OCI-LY1 (cell line): ENCODE measurements around the gene FBL.
"Not testable (repeated sequence)": the region's sequence is repeated elsewhere in the genome, so short reads cannot be mapped to it uniquely, and the experiment has no call there.

Experiments
- H2AFZ ChIP-seq: fragments of 200-600 bp; sonication (generic), shearing (Covaris generic); 2 replicates; pipeline ENCODE4 v1.6.0; 2014; ENCODE audit warnings: antibody characterized with exemption, mild to moderate bottlenecking, low read length
- H3F3A ChIP-seq: fragments of 200-600 bp; sonication (generic), shearing (Covaris generic); 2 replicates; pipeline ENCODE4 v1.6.0; 2014; ENCODE audit warnings: mild to moderate bottlenecking, antibody characterized with exemption, low read length, moderate library complexity; ENCODE audit not compliant: insufficient read depth
- H3K27ac ChIP-seq: fragments of 200-600 bp; sonication (generic); 2 replicates; pipeline ENCODE4 v1.5.1; 2014; ENCODE audit warnings: low read length, mixed run types, mild to moderate bottlenecking, low read depth; ENCODE audit not compliant: poor library complexity, severe bottlenecking
- H3K27me3 ChIP-seq: fragments of 200-600 bp; sonication (generic); 2 replicates; pipeline ENCODE4 v1.6.0; 2014; ENCODE audit warnings: antibody characterized with exemption, mild to moderate bottlenecking, low read length, moderate library complexity; ENCODE audit not compliant: insufficient read depth
- H3K36me3 ChIP-seq: fragments of 200-600 bp; sonication (generic); 2 replicates; pipeline ENCODE4 v1.6.1; 2014; ENCODE audit warnings: mild to moderate bottlenecking, antibody characterized with exemption, low read length, moderate library complexity, mixed read lengths; ENCODE audit not compliant: insufficient read depth
- H3K4me1 ChIP-seq: fragments of 200-600 bp; sonication (generic); 2 replicates; pipeline ENCODE4 v1.5.1; 2014; ENCODE audit warnings: mild to moderate bottlenecking, low read length, moderate library complexity; ENCODE audit not compliant: insufficient read depth, severe bottlenecking
- H3K4me2 ChIP-seq: fragments of 200-600 bp; sonication (generic), shearing (Covaris generic); 2 replicates; pipeline ENCODE4 v1.6.1; 2014; ENCODE audit warnings: low read length
- H3K4me3 ChIP-seq: fragments of 200-600 bp; sonication (generic); 2 replicates; pipeline ENCODE4 v1.5.1; 2014; ENCODE audit warnings: low read length, low read depth, mild to moderate bottlenecking, mixed read lengths; ENCODE audit not compliant: poor library complexity, severe bottlenecking
- H3K79me2 ChIP-seq: fragments of 200-600 bp; shearing (Covaris generic); 2 replicates; pipeline ENCODE4 v1.6.1; 2016; ENCODE audit warnings: mixed run types, low read length, mixed read lengths; ENCODE audit not compliant: insufficient read depth
- H3K9ac ChIP-seq: fragments of 200-600 bp; sonication (generic), shearing (Covaris generic); 2 replicates; pipeline ENCODE4 v1.6.1; 2014; ENCODE audit warnings: mild to moderate bottlenecking, low read length, mixed read lengths
- H3K9me2 ChIP-seq: fragments of 200-600 bp; sonication (generic), shearing (Covaris generic); 2 replicates; pipeline ENCODE4 v1.6.1; 2014; ENCODE audit warnings: low read depth, mild to moderate bottlenecking, low read length, mixed read lengths
- H3K9me3 ChIP-seq: fragments of 200-600 bp; shearing (Covaris generic); 2 replicates; pipeline ENCODE4 v1.6.1; 2014; ENCODE audit warnings: low read length, mixed read lengths
- H4K20me1 ChIP-seq: fragments of 200-600 bp; sonication (generic), shearing (Covaris generic); 2 replicates; pipeline ENCODE4 v1.6.0; 2016; ENCODE audit warnings: mild to moderate bottlenecking, low read length; ENCODE audit not compliant: insufficient read depth
- CTCF ChIP-seq: fragments of 200-600 bp; sonication (generic), shearing (Covaris generic); IDR thresholded peaks from 2 replicates; pipeline ENCODE4 v1.5.1; 2017; ENCODE audit warnings: mild to moderate bottlenecking, antibody characterized with exemption, low read length, moderate library complexity, mixed read lengths
- EZH2 ChIP-seq: fragments of 200-600 bp; sonication (generic), shearing (Covaris generic); IDR thresholded peaks from 2 replicates; pipeline ENCODE4 v1.8.0; 2017; ENCODE audit warnings: borderline replicate concordance, mixed run types, mild to moderate bottlenecking, antibody characterized with exemption, low read length, moderate library complexity, mixed read lengths

FBL gene

GRCh38 chr19:39845933-39846677, at the start of gene FBL:
FBL (minus strand) TSS chr19:39846379; CDS start chr19:39846300, 79 bp downstream.
- TF ChIP-seq EZH2 (no peak), CTCF (no peak)
- no peaks in the 10 kb centered on the region for H3K9me2 ChIP-seq
- 0 out of 2 replicates have a peak, but pooled peaks cover 3% of the 10 kb centered on the region for H4K20me1 ChIP-seq
- H3F3A ChIP-seq = no peaks in the 10 kb centered on the region
- peak within 1 kb of the TSS; percentile 95 for H3K9ac ChIP-seq
- H3K79me2 ChIP-seq = peaks cover 50% of the 10 kb centered on the region
- peak within 1 kb of the TSS; percentile 39; the same call in 1 of the 2 replicates for H2AFZ ChIP-seq
- H3K4me3 ChIP-seq = peak within 1 kb of the TSS; percentile 88
- peaks cover 6% of the 10 kb centered on the region; the same call in 1 of the 2 replicates for H3K36me3 ChIP-seq
- no peaks in the 10 kb centered on the region for H3K9me3 ChIP-seq
- peak within 1 kb of the TSS; percentile 91 for H3K4me2 ChIP-seq
- H3K27me3 ChIP-seq = no peaks in the 10 kb centered on the region
- H3K27ac ChIP-seq = peak within 1 kb of the TSS; percentile 48
- H3K4me1 ChIP-seq = peaks cover 36% of the 10 kb centered on the region

- H3K4me1 ChIP-seq, H3K9me3 ChIP-seq, H4K20me1 ChIP-seq, H3K27me3 ChIP-seq, H2AFZ ChIP-seq, H3K9me2 ChIP-seq, H3F3A ChIP-seq, H3K27ac ChIP-seq, H3K4me2 ChIP-seq, H3K9ac ChIP-seq, H3K79me2 ChIP-seq, H3K4me3 ChIP-seq: not testable (repeated sequence)
- peaks cover 25% of the 10 kb centered on the region for H3K36me3 ChIP-seq
These were observed 48.9 kb upstream of the FBL start for GRCh38 chr19:39895096-39895495.

- H3K79me2 ChIP-seq, H2AFZ ChIP-seq, H3K4me3 ChIP-seq, H3K27ac ChIP-seq, H3F3A ChIP-seq, H3K27me3 ChIP-seq, H3K9me3 ChIP-seq, H3K9me2 ChIP-seq, H3K4me2 ChIP-seq, H3K9ac ChIP-seq, H3K4me1 ChIP-seq, H4K20me1 ChIP-seq: not testable (repeated sequence)
- H3K36me3 ChIP-seq = peaks cover 29% of the 10 kb centered on the region
These were observed 48.0 kb upstream of the FBL start for GRCh38 chr19:39894236-39894606.

GRCh38 chr19:39893366-39894235, 47.4 kb upstream of the FBL start:
- H3K9me2 ChIP-seq, H3F3A ChIP-seq, H3K79me2 ChIP-seq, H3K27ac ChIP-seq, H2AFZ ChIP-seq, H3K9me3 ChIP-seq, H3K9ac ChIP-seq, H4K20me1 ChIP-seq, H3K4me3 ChIP-seq, H3K4me1 ChIP-seq, H3K27me3 ChIP-seq, H3K4me2 ChIP-seq: not testable (repeated sequence)
- peaks cover 29% of the 10 kb centered on the region for H3K36me3 ChIP-seq

GRCh38 chr19:39892506-39892902, 46.3 kb upstream of the FBL start:
- not testable (repeated sequence) for H3K4me3 ChIP-seq, H3K27me3 ChIP-seq, H4K20me1 ChIP-seq, H3K4me1 ChIP-seq, H2AFZ ChIP-seq, H3K9me2 ChIP-seq, H3K4me2 ChIP-seq, H3K9me3 ChIP-seq, H3K27ac ChIP-seq, H3K79me2 ChIP-seq, H3K9ac ChIP-seq, H3F3A ChIP-seq
- H3K36me3 ChIP-seq = peaks cover 29% of the 10 kb centered on the region

GRCh38 chr19:39891660-39892505, 45.7 kb upstream of the FBL start:
- H3K9me3 ChIP-seq, H3K4me2 ChIP-seq, H3K4me3 ChIP-seq, H3K27ac ChIP-seq, H3K27me3 ChIP-seq, H2AFZ ChIP-seq, H3K9me2 ChIP-seq, H3K79me2 ChIP-seq, H3F3A ChIP-seq, H4K20me1 ChIP-seq, H3K4me1 ChIP-seq, H3K9ac ChIP-seq: not testable (repeated sequence)
- peaks cover 29% of the 10 kb centered on the region for H3K36me3 ChIP-seq
